Femur (tissue), 1 donor: ENCODE data around the gene EFCAB12.
"Not testable (repeated sequence)": the region's sequence is repeated elsewhere in the genome, so short reads cannot be mapped to it uniquely, and the experiment has no call there.

Experiments
- DNase-seq: peaks from one replicate; pipeline ENCODE4 v3.0.0-alpha.2; 2017

The EFCAB12 gene

GRCh38 chr3:129391583-129391982 lies 36.9 kb downstream of the EFCAB12 start:
- DNase-seq: not testable (repeated sequence)

GRCh38 chr3:129389572-129389937 lies 38.9 kb downstream of the EFCAB12 start:
- no peak for DNase-seq

- DNase-seq: not testable (repeated sequence)
Measured at GRCh38 chr3:129388791-129389571, 39.5 kb downstream of the EFCAB12 start.

- no peak for DNase-seq
Measured at GRCh38 chr3:129387487-129387886, 40.9 kb downstream of the EFCAB12 start.

- DNase-seq: no peak
Measured at GRCh38 chr3:129386984-129387383, 41.5 kb downstream of the EFCAB12 start.

- DNase-seq: not testable (repeated sequence)
Measured at GRCh38 chr3:129385507-129385906, 42.9 kb downstream of the EFCAB12 start.

- no peak for DNase-seq
Measured at GRCh38 chr3:129384594-129385323, 43.7 kb downstream of the EFCAB12 start.

GRCh38 chr3:129384103-129384502 lies 44.3 kb downstream of the EFCAB12 start:
- DNase-seq: not testable (repeated sequence)

- peak; percentile 77 for DNase-seq
Measured at GRCh38 chr3:129383292-129383860, 45.1 kb downstream of the EFCAB12 start.

- DNase-seq: no peak
Measured at GRCh38 chr3:129382366-129382765, 46.1 kb downstream of the EFCAB12 start.

- DNase-seq: no peak
Measured at GRCh38 chr3:129379582-129380358, 48.7 kb downstream of the EFCAB12 start.

GRCh38 chr3:129378949-129379348 lies 49.5 kb downstream of the EFCAB12 start:
- DNase-seq: no peak

- DNase-seq: no peak
Measured at GRCh38 chr3:129377615-129378014, 50.8 kb downstream of the EFCAB12 start.

GRCh38 chr3:129375099-129375498 lies 53.3 kb downstream of the EFCAB12 start:
- DNase-seq: no peak

GRCh38 chr3:129371041-129371826 lies 57.2 kb downstream of the EFCAB12 start:
- no peak for DNase-seq

GRCh38 chr3:129370248-129370964 lies 58.0 kb downstream of the EFCAB12 start:
- no peak for DNase-seq

- DNase-seq: no peak
Measured at GRCh38 chr3:129369711-129370110, 58.7 kb downstream of the EFCAB12 start.

- no peak for DNase-seq
Measured at GRCh38 chr3:129367821-129368220, 60.6 kb downstream of the EFCAB12 start.

- no peak for DNase-seq
Measured at GRCh38 chr3:129366312-129366831, 62.1 kb downstream of the EFCAB12 start.

GRCh38 chr3:129365296-129366136 lies 62.9 kb downstream of the EFCAB12 start:
- peak; percentile 79 for DNase-seq
